GM12878 (cell line): Measurements from ENCODE around the gene SIRT2. TPM values are rescaled to one million over a fixed set of nuclear protein-coding genes. Genes with fewer than 3 reads are reported as not detected.

Experiments
- BRCA1 ChIP-seq: IDR thresholded peaks from 2 replicates; pipeline ENCODE4 v1.6.1; 2011; ENCODE audit warnings: low read depth, low read length, improper control_type of control experiment
- CREB1 ChIP-seq: IDR thresholded peaks from 2 replicates; pipeline ENCODE4 v1.6.1; 2012; ENCODE audit warnings: low read depth, mild to moderate bottlenecking, inconsistent platforms
- CTCF ChIP-seq, 3 experiments: IDR thresholded peaks in 2 of 3; conservative IDR thresholded peaks in 1 of 3; 2 replicates each; pipeline ENCODE4 v1.5.1; 2011; ENCODE audit warnings: low read depth in 3 of 3, low read length in 3 of 3, mild to moderate bottlenecking in 3 of 3, control low read depth in 2 of 3, moderate library complexity in 2 of 3, inconsistent platforms in 1 of 3, mixed read lengths in 1 of 3; ENCODE audit not compliant: control insufficient read depth in 2 of 3, insufficient read depth in 1 of 3; ENCODE audit errors: extremely low read depth in 1 of 3
- HSF1 ChIP-seq: fragments of 150-350 bp; IDR thresholded peaks from 2 replicates; pipeline ENCODE4 v1.6.1; 2014; ENCODE audit warnings: mild to moderate bottlenecking, low read depth, low read length
- IRF3 ChIP-seq: fragments of 450-650 bp; IDR thresholded peaks from 2 replicates; pipeline ENCODE4 v1.6.1; 2014; ENCODE audit warnings: mild to moderate bottlenecking
- KLF5 ChIP-seq: fragments of 450-650 bp; IDR thresholded peaks from 2 replicates; pipeline ENCODE4 v1.6.1; 2014; ENCODE audit warnings: mild to moderate bottlenecking; ENCODE audit not compliant: partially characterized antibody
- MYC ChIP-seq: IDR thresholded peaks from 2 replicates; pipeline ENCODE4 v1.6.1; 2011; ENCODE audit warnings: mild to moderate bottlenecking, low read length, moderate library complexity, inconsistent platforms; ENCODE audit not compliant: insufficient read depth, insufficient replicate concordance, insufficient read length, severe bottlenecking
- PAX5 ChIP-seq: IDR thresholded peaks from 2 replicates; pipeline ENCODE4 v1.6.1; 2011; ENCODE audit warnings: low read depth, low read length, borderline replicate concordance
- PBX3 ChIP-seq: IDR thresholded peaks from 2 replicates; pipeline ENCODE4 v1.6.1; 2011; ENCODE audit warnings: mild to moderate bottlenecking, low read depth, low read length, moderate library complexity; ENCODE audit not compliant: insufficient replicate concordance
- POU2F2 ChIP-seq: IDR thresholded peaks from 3 replicates; pipeline ENCODE4 v1.6.1; 2011; ENCODE audit warnings: low read depth, mild to moderate bottlenecking, low read length, borderline replicate concordance
- RAD21 ChIP-seq: IDR thresholded peaks from 2 replicates; pipeline ENCODE4 v1.6.1; 2011; ENCODE audit warnings: mild to moderate bottlenecking, low read depth, low read length, moderate library complexity; ENCODE audit not compliant: insufficient read depth
- RUNX3 ChIP-seq: IDR thresholded peaks from 2 replicates; pipeline ENCODE4 v1.6.1; 2012; ENCODE audit warnings: low read length, inconsistent platforms
- SIX5 ChIP-seq: IDR thresholded peaks from 2 replicates; pipeline ENCODE4 v1.6.1; 2011; ENCODE audit warnings: mild to moderate bottlenecking, low read depth, low read length, moderate library complexity; ENCODE audit not compliant: severe bottlenecking
- TBL1XR1 ChIP-seq: IDR thresholded peaks from 2 replicates; pipeline ENCODE4 v1.6.1; 2012; ENCODE audit warnings: low read depth, low read length, improper control_type of control experiment
- TCF12 ChIP-seq: IDR thresholded peaks from 2 replicates; pipeline ENCODE4 v1.6.1; 2011; ENCODE audit warnings: low read depth, mild to moderate bottlenecking, low read length
- TCF7 ChIP-seq: IDR thresholded peaks from 2 replicates; pipeline ENCODE4 v1.6.1; 2014; ENCODE audit warnings: antibody characterized with exemption, borderline replicate concordance
- ZNF274 ChIP-seq: IDR thresholded peaks from one replicate; pipeline ENCODE4 v1.8.0; 2011; ENCODE audit not compliant: insufficient read length, insufficient read depth
- ZNF384 ChIP-seq: IDR thresholded peaks from 2 replicates; pipeline ENCODE4 v1.6.1; 2012; ENCODE audit warnings: low read depth, mild to moderate bottlenecking, low read length, improper control_type of control experiment, borderline replicate concordance
- ZNF592 ChIP-seq: fragments of 450-650 bp; IDR thresholded peaks from 2 replicates; pipeline ENCODE4 v1.6.1; 2017; ENCODE audit warnings: mild to moderate bottlenecking, moderate library complexity
- polyA plus RNA-seq, 11 experiments: library from polyadenylated mRNA; depleted of rRNA in 4 of 11; unstranded in 6 of 11; stranded (reverse) in 5 of 11; fragments of >200 nt; fragmentation: Nextera tagmentation in 4 of 11; fragmentation: Illumina TruSeq in 1 of 11; extraction: Ambion mirVana in 4 of 11; extraction: Trizol in 1 of 11; gene quantifications; 1 replicate in 1 of 11; 2 replicates in 10 of 11; pipeline versions ENCODE4 v1.2.1 to v1.2.3, GENCODE V29; 2011 to 2016; ENCODE audit warnings: inconsistent platforms in 2 of 11, missing spikeins in 2 of 11, low read depth in 1 of 11
- total RNA-seq, 4 experiments: library from RNA; depleted of rRNA in 3 of 4; stranded (reverse); fragments of >200 nt in 3 of 4; fragmentation: Illumina TruSeq in 1 of 4; extraction: Trizol in 1 of 4; gene quantifications; 2 replicates each; pipeline versions ENCODE4 v1.2.1 to v1.2.3, GENCODE V29; 2013 to 2021

The SIRT2 gene
- total and polyA plus RNA-seq, 10 of the 15 experiments (the other 5 are each of a cell fraction or from before 2014, with no cell fraction given) = 1.4 to 38.7 (median 24.1) TPM

- no peak for TF ChIP-seq ZNF384
- peak; percentile 19; the same call in 1 of the 2 replicates for TF ChIP-seq TBL1XR1
- TF ChIP-seq HSF1 = no peak
- no peak for TF ChIP-seq KLF5
- peak; percentile 43; the same call in 2 of the 3 replicates for TF ChIP-seq POU2F2
- no peak for TF ChIP-seq BRCA1
- TF ChIP-seq TCF7 = no peak
- no peak for TF ChIP-seq SIX5
- no peak for TF ChIP-seq RAD21
- TF ChIP-seq RUNX3 = peak; percentile 64
- peak; percentile 94 for TF ChIP-seq CREB1
- TF ChIP-seq CTCF (IDR thresholded peaks at IDR 0.05 in 2 of 3, conservative IDR thresholded peaks at IDR 0.05 in 1 of 3; ENCODE audit: control insufficient read depth in 2 of 3, extremely low read depth in 1 of 3, insufficient read depth in 1 of 3, low read depth in 3 of 3, low read length in 3 of 3) = no peak
- TF ChIP-seq PAX5 = peak; percentile 15; the same call in 1 of the 2 replicates
- TF ChIP-seq MYC = peak; percentile 61
- TF ChIP-seq ZNF592 = no peak
- peak; percentile 75; the same call in 1 of the 2 replicates for TF ChIP-seq IRF3
- no peak for TF ChIP-seq ZNF274
- 0 out of 2 replicates have a peak, but pooled peaks have one; percentile 20 for TF ChIP-seq TCF12
- TF ChIP-seq PBX3 = peak; percentile 83
These were observed 31.5 kb upstream of the SIRT2 start, which contains the start of gene MRPS12 (continued) for GRCh38 chr19:38930776-38931520.
